Mesendoderm (in vitro differentiated cells): ENCODE data around the gene BPI.

Experiments used
- DNase-seq: peaks from one replicate; pipeline ENCODE4 v3.0.0; 2013
- H2AK5ac ChIP-seq: 2 replicates; pipeline ENCODE4 v1.6.1; 2013; ENCODE audit warnings: low read length, inconsistent platforms
- H2BK120ac ChIP-seq: 2 replicates; pipeline ENCODE4 v1.6.1; 2013; ENCODE audit warnings: low read depth, mild to moderate bottlenecking, low read length, moderate library complexity, mixed read lengths
- H2BK15ac ChIP-seq: replicated peaks from 2 replicates; pipeline ENCODE4 v1.6.1; 2013; ENCODE audit warnings: low read depth, mild to moderate bottlenecking, moderate library complexity
- H2BK5ac ChIP-seq: 2 replicates; pipeline ENCODE4 v1.6.1; 2013; ENCODE audit warnings: low read length, inconsistent platforms
- H3K18ac ChIP-seq: 2 replicates; pipeline ENCODE4 v1.6.1; 2013; ENCODE audit warnings: mild to moderate bottlenecking, low read length, mixed read lengths
- H3K23ac ChIP-seq: one replicate; pipeline ENCODE4 v1.6.1; 2013; ENCODE audit warnings: low read length
- H3K27ac ChIP-seq: 2 replicates; pipeline ENCODE4 v1.5.1; 2013; ENCODE audit warnings: low read depth, mild to moderate bottlenecking, inconsistent platforms, low read length, moderate library complexity
- H3K27me3 ChIP-seq: 2 replicates; pipeline ENCODE4 v1.6.1; 2013; ENCODE audit warnings: low read length, control low read depth, mild to moderate bottlenecking, inconsistent platforms; ENCODE audit not compliant: insufficient read depth, poor library complexity
- H3K36me3 ChIP-seq: 2 replicates; pipeline ENCODE4 v1.6.1; 2013; ENCODE audit warnings: low read length, inconsistent platforms; ENCODE audit not compliant: control insufficient read depth, insufficient read depth
- H3K4ac ChIP-seq: one replicate; pipeline ENCODE4 v1.6.1; 2013; ENCODE audit warnings: low read depth, mild to moderate bottlenecking, low read length, moderate library complexity
- H3K4me1 ChIP-seq: 2 replicates; pipeline ENCODE4 v1.6.1; 2013; ENCODE audit warnings: low read depth, low read length, inconsistent platforms; ENCODE audit not compliant: control insufficient read depth
- H3K4me2 ChIP-seq: 2 replicates; pipeline ENCODE4 v1.6.1; 2013; ENCODE audit warnings: low read length
- H3K4me3 ChIP-seq: 2 replicates; pipeline ENCODE4 v1.5.1; 2013; ENCODE audit warnings: mild to moderate bottlenecking, low read length
- H3K56ac ChIP-seq: one replicate; pipeline ENCODE4 v1.6.1; 2013; ENCODE audit warnings: low read length
- H3K79me1 ChIP-seq: 2 replicates; pipeline ENCODE4 v1.6.1; 2013; ENCODE audit warnings: low read length, inconsistent platforms
- H3K79me2 ChIP-seq: 2 replicates; pipeline ENCODE4 v1.6.1; 2013; ENCODE audit warnings: mild to moderate bottlenecking, low read length; ENCODE audit not compliant: control insufficient read depth, insufficient read depth
- H3K9ac ChIP-seq: 2 replicates; pipeline ENCODE4 v1.6.1; 2013; ENCODE audit warnings: low read length, inconsistent platforms
- H4K5ac ChIP-seq: one replicate; pipeline ENCODE4 v1.6.1; 2013; ENCODE audit warnings: low read length
- H4K8ac ChIP-seq: one replicate; pipeline ENCODE4 v1.6.1; 2013; ENCODE audit warnings: low read depth, mild to moderate bottlenecking, control low read depth, low read length, moderate library complexity
- WGBS: extraction: QIAGEN DNeasy Blood & Tissue Kit; methylation state at CpG from one replicate; pipeline ENCODE4 v1.1.7; 2013; ENCODE audit warnings: low lambda C conversion rate, missing lambda C conversion rate; ENCODE audit not compliant: insufficient coverage; ENCODE audit errors: extremely low coverage; 5-methylcytosine and 5-hydroxymethylcytosine counted together

Gene BPI

DNA sequence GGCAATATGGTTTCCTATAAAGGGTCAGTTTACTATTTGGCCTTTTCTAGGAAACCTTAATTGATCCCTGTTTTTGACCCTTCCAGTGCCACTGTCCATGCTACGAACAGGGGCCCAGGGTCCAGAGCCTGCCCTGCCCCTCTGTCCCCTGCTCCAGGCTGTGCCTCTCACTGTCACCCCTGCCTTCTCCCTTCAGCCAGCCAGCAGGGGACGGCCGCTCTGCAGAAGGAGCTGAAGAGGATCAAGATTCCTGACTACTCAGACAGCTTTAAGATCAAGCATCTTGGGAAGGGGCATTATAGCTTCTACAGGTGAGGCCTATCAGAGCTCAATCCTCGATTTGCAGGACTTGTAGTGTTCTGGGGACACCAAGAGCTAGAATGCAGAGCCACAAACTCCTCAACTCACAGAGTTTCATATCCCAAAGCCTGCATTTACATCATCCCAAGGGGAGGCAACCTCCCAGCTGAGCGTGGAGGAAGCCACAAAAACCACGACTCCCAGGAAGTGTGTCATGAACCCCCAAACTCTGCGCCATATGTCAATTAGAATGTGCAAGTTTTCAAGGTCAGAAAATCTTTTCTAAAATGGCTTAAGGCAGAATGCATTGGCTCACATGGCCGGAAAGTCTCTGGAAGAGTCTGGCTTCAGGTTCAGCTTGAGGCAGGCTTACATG, 3.6 kb downstream of the BPI start:
- WGBS = no CpG with 5 or more reads among the region's 8 CpGs
- no peak for DNase-seq
- Histone ChIP-seq H3K4me1 (no peaks in the 10 kb centered on the region), H2AK5ac (no peak overlapping the region), H3K4me3 (no peak overlapping the region), H3K4ac (no peak overlapping the region), H2BK15ac (no peak overlapping the region), H3K27ac (no peak overlapping the region), H3K4me2 (no peak overlapping the region), H4K8ac (no peak overlapping the region), H3K27me3 (no peaks in the 10 kb centered on the region), H3K36me3 (no peaks in the 10 kb centered on the region), H3K23ac (no peak overlapping the region), H3K56ac (no peak overlapping the region), H3K79me1 (no peaks in the 10 kb centered on the region), H4K5ac (no peak overlapping the region), H3K79me2 (no peaks in the 10 kb centered on the region), H2BK5ac (no peak overlapping the region), H2BK120ac (no peak overlapping the region), H3K9ac (no peak overlapping the region), H3K18ac (no peak overlapping the region)

DNA sequence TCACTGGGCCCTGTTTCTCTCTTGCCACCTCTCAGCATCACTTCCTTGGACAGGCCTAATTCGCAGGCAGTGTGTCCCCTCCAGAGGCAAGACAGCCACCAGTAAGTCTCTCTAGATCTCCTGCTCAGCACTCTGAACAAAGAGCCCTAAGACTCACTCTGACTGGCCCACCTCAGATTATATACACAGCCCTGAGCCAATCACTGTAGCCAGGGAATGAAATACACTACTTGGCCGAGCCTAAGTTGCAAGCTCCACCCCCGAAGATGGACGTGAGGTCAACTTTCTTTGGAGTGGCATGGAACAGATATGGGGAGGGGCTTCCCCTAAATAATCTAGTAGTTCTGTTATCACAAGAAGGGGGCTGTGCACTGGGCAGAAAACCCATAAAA, 4.1 kb downstream of the BPI start:
- no peaks in the 10 kb centered on the region for H3K79me2 ChIP-seq
- H3K56ac ChIP-seq = no peak overlapping the region
- peak; percentile 21 for DNase-seq
- no peak overlapping the region for H2BK15ac ChIP-seq
- H3K79me1 ChIP-seq = no peaks in the 10 kb centered on the region
- no peaks in the 10 kb centered on the region for H3K27me3 ChIP-seq
- H3K18ac ChIP-seq = no peak overlapping the region
- H3K4me2 ChIP-seq = no peak overlapping the region
- H2BK5ac ChIP-seq = no peak overlapping the region
- no peak overlapping the region for H2BK120ac ChIP-seq
- no peak overlapping the region for H3K9ac ChIP-seq
- no peaks in the 10 kb centered on the region for H3K4me1 ChIP-seq
- no peak overlapping the region for H4K8ac ChIP-seq
- H3K36me3 ChIP-seq = no peaks in the 10 kb centered on the region
- no peak overlapping the region for H3K23ac ChIP-seq
- H3K4me3 ChIP-seq = no peak overlapping the region
- no peak overlapping the region for H3K27ac ChIP-seq
- H4K5ac ChIP-seq = no peak overlapping the region
- no CpG with 5 or more reads among the region's 4 CpGs for WGBS
- no peak overlapping the region for H3K4ac ChIP-seq
- H2AK5ac ChIP-seq = no peak overlapping the region

DNA sequence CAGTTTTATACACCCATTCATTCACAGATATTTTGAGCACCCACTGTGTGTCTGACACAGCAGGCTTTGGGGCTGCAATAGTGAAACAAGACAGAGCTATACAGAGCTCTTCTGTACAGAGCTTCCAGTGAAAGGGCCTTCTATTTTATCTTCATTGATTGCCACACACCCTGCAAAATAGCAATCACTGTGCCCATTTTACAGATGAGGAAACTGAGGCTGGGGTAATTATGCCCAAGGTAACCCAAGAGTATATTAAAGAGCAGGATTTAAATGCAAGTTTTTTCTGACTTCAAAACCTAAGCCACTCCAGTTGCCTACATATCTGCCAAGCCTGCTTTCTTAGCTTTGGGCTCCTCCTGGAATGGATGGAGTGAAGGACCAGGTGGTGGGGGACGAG, 4.5 kb downstream of the BPI start:
- H3K79me1 ChIP-seq = no peaks in the 10 kb centered on the region
- H2AK5ac ChIP-seq = no peak overlapping the region
- no peak overlapping the region for H3K27ac ChIP-seq
- no peak overlapping the region for H4K8ac ChIP-seq
- WGBS = no CpG with 5 or more reads among the region's 1 CpG
- no peak overlapping the region for H2BK15ac ChIP-seq
- no peak for DNase-seq
- H3K36me3 ChIP-seq = no peaks in the 10 kb centered on the region
- H3K4me3 ChIP-seq = no peak overlapping the region
- no peaks in the 10 kb centered on the region for H3K79me2 ChIP-seq
- no peaks in the 10 kb centered on the region for H3K4me1 ChIP-seq
- H2BK5ac ChIP-seq = no peak overlapping the region
- no peak overlapping the region for H3K9ac ChIP-seq
- H3K4ac ChIP-seq = no peak overlapping the region
- no peaks in the 10 kb centered on the region for H3K27me3 ChIP-seq
- no peak overlapping the region for H2BK120ac ChIP-seq
- H3K56ac ChIP-seq = no peak overlapping the region
- no peak overlapping the region for H4K5ac ChIP-seq
- no peak overlapping the region for H3K4me2 ChIP-seq
- no peak overlapping the region for H3K18ac ChIP-seq
- no peak overlapping the region for H3K23ac ChIP-seq

DNA sequence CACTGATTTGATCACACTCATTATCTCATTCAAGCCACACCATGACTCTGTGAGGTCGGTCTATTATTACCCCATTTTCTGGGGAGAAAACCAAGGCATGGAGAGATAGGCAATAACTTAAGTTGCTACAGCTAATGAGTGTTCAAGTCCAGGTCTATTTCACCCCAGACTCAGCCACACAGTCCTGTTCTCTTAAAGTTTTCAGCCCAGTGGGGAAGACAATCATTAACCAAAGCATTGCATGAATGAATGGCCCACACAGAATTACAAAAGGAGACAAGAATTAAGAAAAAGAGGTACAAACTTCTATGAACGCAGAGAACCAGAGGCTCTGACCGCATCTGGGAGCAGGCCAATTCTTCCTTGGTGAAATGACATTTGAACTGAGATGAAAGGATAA, 7.1 kb downstream of the BPI start:
- no CpG with 5 or more reads among the region's 3 CpGs for WGBS
- no peak for DNase-seq
- Histone ChIP-seq H3K36me3 (no peaks in the 10 kb centered on the region), H3K9ac (no peak overlapping the region), H3K4ac (no peak overlapping the region), H2BK5ac (no peak overlapping the region), H4K5ac (no peak overlapping the region), H3K79me1 (no peaks in the 10 kb centered on the region), H3K56ac (no peak overlapping the region), H3K4me1 (no peaks in the 10 kb centered on the region), H3K4me3 (no peak overlapping the region), H3K27ac (no peak overlapping the region), H3K18ac (no peak overlapping the region), H3K23ac (no peak overlapping the region), H4K8ac (no peak overlapping the region), H2BK15ac (no peak overlapping the region), H3K79me2 (no peaks in the 10 kb centered on the region), H2BK120ac (no peak overlapping the region), H3K27me3 (no peaks in the 10 kb centered on the region), H3K4me2 (no peak overlapping the region), H2AK5ac (no peak overlapping the region)

DNA sequence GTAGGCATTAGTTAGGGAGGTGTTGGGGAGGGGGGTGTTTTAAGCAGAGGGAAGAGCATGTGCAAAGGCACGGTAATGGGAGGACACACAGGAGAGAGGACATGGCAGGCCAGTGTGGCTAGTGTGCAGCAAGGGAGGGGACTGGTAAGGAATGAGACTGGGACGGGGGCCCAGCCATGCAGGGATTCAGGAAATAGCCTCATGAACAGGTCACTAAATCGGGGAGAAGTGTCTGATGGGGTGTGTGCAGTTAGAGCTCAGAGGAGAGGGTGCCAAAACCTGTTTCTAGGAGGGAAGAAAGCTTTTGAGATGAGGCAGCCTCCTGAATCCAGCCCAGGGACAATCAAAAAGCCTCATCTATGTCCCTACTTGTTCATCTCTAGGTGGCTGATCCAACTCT, 7.5 kb downstream of the BPI start:
- H3K4me1 ChIP-seq = no peaks in the 10 kb centered on the region
- no peak overlapping the region for H4K5ac ChIP-seq
- H3K18ac ChIP-seq = no peak overlapping the region
- no peaks in the 10 kb centered on the region for H3K79me2 ChIP-seq
- H4K8ac ChIP-seq = no peak overlapping the region
- no peak for DNase-seq
- H3K4me2 ChIP-seq = no peak overlapping the region
- no peak overlapping the region for H3K9ac ChIP-seq
- H3K79me1 ChIP-seq = no peaks in the 10 kb centered on the region
- H3K27ac ChIP-seq = no peak overlapping the region
- H3K4me3 ChIP-seq = no peak overlapping the region
- H3K4ac ChIP-seq = no peak overlapping the region
- WGBS = no CpG with 5 or more reads among the region's 3 CpGs
- H2BK120ac ChIP-seq = no peak overlapping the region
- H3K27me3 ChIP-seq = no peaks in the 10 kb centered on the region
- H2AK5ac ChIP-seq = no peak overlapping the region
- no peak overlapping the region for H2BK15ac ChIP-seq
- H3K36me3 ChIP-seq = no peaks in the 10 kb centered on the region
- no peak overlapping the region for H2BK5ac ChIP-seq
- no peak overlapping the region for H3K56ac ChIP-seq
- no peak overlapping the region for H3K23ac ChIP-seq

DNA sequence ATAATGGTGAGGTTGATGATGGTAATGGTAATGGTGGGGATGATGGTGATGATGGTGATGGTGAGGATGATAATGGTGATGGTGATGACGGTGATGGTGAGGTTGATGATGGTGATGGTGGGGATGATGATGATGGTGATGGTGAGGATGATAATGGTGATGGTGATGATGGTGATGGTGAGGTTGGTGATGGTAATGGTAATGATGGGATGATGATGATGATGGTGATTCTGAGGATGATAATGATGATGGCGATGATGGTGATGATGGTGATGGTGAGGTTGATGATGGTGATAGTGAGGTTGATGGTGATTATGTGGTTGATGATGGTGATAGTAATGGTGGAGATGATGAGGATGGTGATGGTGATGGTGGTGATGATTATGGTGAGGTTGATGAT, 9.7 kb downstream of the BPI start:
- no peak overlapping the region for H3K4me2 ChIP-seq
- no peak overlapping the region for H2BK15ac ChIP-seq
- no peak overlapping the region for H3K23ac ChIP-seq
- H3K9ac ChIP-seq = no peak overlapping the region
- no peak overlapping the region for H2AK5ac ChIP-seq
- H2BK5ac ChIP-seq = no peak overlapping the region
- H4K8ac ChIP-seq = no peak overlapping the region
- H3K27ac ChIP-seq = no peak overlapping the region
- no peak overlapping the region for H4K5ac ChIP-seq
- no peak overlapping the region for H3K4me3 ChIP-seq
- no peak for DNase-seq
- no peaks in the 10 kb centered on the region for H3K36me3 ChIP-seq
- no peaks in the 10 kb centered on the region for H3K4me1 ChIP-seq
- no peak overlapping the region for H3K18ac ChIP-seq
- no peak overlapping the region for H2BK120ac ChIP-seq
- 100% methylated on average over 2 of the region's 2 CpGs for WGBS
- no peaks in the 10 kb centered on the region for H3K79me2 ChIP-seq
- no peak overlapping the region for H3K4ac ChIP-seq
- H3K79me1 ChIP-seq = no peaks in the 10 kb centered on the region
- no peaks in the 10 kb centered on the region for H3K27me3 ChIP-seq
- no peak overlapping the region for H3K56ac ChIP-seq
